Measurements from ENCODE around the gene IFT57.
"Not testable (repeated sequence)": the region's sequence is repeated elsewhere in the genome, so short reads cannot be mapped to it uniquely, and the experiment has no call there.

IFT57 gene

GRCh38 chr3:108221911-108222852, at the start of gene IFT57:
IFT57 (minus strand) TSS chr3:108222424; CDS start chr3:108222322, 102 bp downstream.
- DNase-seq (ENCODE audit: low read depth, low spot score): peak; percentile 88

GRCh38 chr3:108271626-108272025, 49.4 kb upstream of the IFT57 start:
- no peak for DNase-seq (ENCODE audit: low read depth, low spot score)

GRCh38 chr3:108268235-108268634, 46.0 kb upstream of the IFT57 start:
- not testable (repeated sequence) for DNase-seq (ENCODE audit: low read depth, low spot score)

- not testable (repeated sequence) for DNase-seq (ENCODE audit: low read depth, low spot score)
These were observed 42.5 kb upstream of the IFT57 start for GRCh38 chr3:108264534-108265298.

GRCh38 chr3:108255131-108255530, 32.9 kb upstream of the IFT57 start:
- no peak for DNase-seq (ENCODE audit: low read depth, low spot score)

DNA sequence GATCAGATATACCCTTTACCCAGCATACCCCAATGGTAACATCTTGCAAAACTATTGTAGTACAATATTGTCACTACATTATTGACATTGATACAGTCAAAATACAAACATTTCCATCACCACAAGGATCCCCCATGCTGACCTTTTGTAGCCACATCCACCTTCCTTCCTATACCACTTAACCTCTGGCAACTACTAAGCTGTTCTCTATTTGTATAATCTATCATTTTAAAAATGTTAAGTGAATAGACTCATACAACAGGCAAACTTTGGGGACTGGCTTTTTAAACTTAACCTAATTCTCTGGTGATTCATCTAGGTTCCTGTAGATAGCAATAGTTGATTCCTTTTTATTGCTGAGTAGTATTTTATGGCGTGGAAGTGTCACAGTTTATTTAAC, 29.6 kb upstream of the IFT57 start:
- DNase-seq (ENCODE audit: low read depth, low spot score): no peak

- no peak for DNase-seq (ENCODE audit: low read depth, low spot score)
These were observed 29.0 kb upstream of the IFT57 start for GRCh38 chr3:108251265-108251664.

- DNase-seq (ENCODE audit: low read depth, low spot score): no peak
These were observed 28.4 kb upstream of the IFT57 start for GRCh38 chr3:108250626-108251025.

- DNase-seq (ENCODE audit: low read depth, low spot score): no peak
These were observed 21.0 kb upstream of the IFT57 start for GRCh38 chr3:108243243-108243642.

- no peak for DNase-seq (ENCODE audit: low read depth, low spot score)
These were observed 20.6 kb upstream of the IFT57 start for GRCh38 chr3:108242776-108243175.

GRCh38 chr3:108241721-108242120, 19.5 kb upstream of the IFT57 start:
- DNase-seq (ENCODE audit: low read depth, low spot score): no peak

DNA sequence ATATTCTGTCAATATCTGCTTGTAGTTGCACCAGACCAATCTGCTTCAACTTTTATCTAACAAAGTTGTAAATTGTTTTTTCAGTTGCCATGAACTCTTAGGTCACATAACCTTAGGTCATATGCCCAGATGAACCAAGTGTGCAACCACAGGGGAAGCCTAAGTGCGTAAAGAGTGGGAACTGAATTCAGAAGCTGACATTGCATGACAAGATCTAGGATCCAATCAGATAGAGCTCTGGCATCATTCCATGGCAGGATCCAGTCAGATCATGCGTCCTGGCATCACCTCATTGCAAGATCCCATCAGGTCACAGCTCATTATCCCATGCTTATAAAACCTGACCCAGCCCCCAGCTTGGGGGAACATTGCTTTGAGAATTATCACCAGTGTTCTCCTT, 18.9 kb upstream of the IFT57 start:
- no peak for DNase-seq (ENCODE audit: low read depth, low spot score)

DNA sequence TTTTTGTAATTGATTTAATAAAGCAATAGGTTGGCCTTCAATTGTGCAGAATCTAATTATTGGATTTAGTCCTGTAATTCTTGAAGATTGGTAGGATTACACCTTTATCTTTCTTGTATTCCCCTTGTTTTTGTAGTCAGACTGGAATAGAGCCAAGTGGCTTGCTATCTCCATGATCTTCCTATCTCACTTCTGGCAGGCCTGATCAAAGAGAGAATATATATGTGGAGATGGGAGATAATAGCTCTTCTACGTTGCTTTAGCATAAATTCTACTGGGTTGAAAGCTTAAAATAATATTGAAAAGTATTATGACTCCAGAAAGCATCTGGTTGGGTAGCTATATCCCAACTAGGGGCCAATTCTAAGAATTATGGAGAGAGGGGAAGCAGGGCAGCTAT, 16.9 kb upstream of the IFT57 start:
- no peak for DNase-seq (ENCODE audit: low read depth, low spot score)

DNA sequence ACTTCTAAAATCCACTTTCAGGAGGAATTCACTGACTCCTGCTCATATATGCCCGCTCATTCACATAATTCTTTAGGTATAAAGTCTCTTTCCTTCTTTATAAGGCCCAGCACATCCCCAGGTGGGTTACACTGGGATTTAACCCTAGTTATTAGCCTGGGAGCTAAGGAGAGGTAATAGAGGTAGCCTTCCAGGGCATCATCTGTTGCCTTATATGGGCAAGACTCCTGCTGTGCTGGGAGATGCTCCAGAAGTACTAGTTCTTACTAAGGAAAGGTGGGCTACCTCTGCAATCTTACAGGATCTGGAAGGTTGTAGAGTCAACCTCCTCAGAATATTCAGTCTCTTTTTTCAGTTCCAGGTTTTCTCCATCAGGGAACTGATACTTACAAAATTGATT, 13.1 kb upstream of the IFT57 start:
- no peak for DNase-seq (ENCODE audit: low read depth, low spot score)

DNA sequence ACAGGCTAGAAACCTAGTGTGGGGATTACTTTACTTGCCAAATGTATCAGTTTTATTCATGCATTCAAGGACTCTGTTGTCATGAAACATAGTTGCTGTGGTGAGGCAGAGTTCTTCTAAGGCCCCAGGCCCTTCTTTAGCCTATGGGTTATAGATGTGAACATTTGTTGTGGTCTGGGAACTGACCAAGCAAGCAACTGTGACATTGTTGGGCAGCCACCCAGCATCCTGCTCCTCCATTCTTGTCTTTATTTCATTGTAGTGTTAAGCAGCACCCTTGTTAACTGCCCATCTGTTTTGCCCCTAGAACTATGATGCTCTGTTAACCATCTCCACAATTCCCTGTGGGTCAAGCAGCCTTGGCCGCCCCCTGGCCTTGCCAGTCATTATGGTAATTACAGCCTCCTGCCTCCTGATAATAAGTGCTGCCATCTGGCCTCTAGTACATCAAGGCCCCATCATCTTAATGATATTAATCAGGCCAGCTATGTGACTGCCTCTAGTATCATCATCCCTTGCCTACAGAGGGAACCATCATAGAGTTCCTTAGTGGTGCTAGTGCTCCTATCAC, 12.2 kb upstream of the IFT57 start:
- DNase-seq (ENCODE audit: low read depth, low spot score): no peak

DNA sequence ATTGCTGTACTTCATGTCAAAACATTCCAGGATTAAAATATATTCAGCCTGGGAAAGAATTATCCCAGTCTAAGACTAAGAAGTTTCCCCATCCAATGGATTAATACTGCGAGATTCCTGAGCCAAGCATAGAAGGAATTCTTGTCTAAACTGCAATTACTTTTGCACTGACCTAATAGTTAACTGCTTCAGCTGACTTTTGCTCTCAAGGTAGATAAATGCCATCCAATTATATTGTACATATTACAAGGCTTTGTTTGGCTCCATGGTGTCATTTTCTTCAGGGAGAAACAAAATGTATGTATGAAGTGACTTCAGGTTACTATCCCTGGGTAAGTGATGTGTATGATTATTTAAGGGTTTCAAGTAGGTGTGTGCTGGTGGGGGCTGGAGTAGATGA, 6.1 kb upstream of the IFT57 start:
- DNase-seq (ENCODE audit: low read depth, low spot score): no peak

GRCh38 chr3:108227131-108227530, 4.9 kb upstream of the IFT57 start:
- no peak for DNase-seq (ENCODE audit: low read depth, low spot score)

DNA sequence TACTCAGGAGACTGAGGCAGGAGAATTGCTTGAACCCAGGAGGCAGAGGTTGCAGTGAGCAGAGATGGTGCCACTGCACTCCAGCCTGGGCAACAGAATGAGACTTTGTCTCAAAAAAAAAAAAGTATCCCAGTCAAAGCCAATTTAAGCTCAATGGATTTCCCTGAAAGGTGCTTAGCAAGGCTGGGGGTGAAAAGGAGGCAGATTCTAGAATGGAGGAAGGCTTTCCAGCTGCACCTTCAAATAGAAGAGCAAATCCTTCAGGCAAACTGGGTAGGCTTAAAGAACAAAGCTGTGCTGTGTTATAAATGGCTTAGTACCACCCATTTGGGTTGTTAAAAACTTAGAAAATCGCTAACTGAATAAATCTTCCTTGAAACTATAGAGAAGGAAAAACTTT, 3.0 kb upstream of the IFT57 start:
- DNase-seq (ENCODE audit: low read depth, low spot score): no peak

GRCh38 chr3:108223928-108224327, 1.7 kb upstream of the IFT57 start:
- no peak for DNase-seq (ENCODE audit: low read depth, low spot score)

DNA sequence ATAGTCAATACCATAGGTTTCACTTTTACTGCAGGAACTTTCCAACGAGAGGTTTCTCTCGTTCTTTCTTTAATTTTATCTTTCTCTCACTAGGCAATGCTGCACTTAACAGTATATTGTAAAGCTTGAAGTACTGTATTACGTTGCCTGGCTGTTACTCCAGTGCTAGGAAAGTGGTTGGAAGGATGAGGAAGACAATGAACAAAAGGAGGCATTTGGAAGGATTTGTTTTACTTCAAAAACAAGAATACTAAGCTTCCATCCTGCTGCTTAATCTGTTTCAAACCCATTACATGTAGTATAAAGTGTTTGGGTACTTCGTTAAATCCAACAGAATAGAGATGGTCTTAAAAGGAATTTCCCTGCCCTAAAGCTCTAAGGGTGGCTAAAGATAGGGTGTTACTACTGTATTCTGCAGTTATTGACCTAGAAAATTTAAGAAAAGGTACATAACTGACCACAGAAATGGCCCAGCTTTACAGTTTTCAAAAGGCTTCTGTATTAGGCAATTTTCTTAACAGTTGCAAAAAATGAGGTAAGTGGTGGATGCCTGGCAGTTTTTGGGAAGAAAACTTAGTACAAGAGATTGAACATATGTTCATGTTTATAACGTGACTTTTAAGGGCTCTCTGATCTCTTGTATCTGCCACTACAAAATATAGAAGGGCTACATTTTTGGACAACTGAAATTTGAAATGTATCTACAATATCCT, 785 bp upstream of the IFT57 start:
- DNase-seq (ENCODE audit: low read depth, low spot score): no peak

DNA sequence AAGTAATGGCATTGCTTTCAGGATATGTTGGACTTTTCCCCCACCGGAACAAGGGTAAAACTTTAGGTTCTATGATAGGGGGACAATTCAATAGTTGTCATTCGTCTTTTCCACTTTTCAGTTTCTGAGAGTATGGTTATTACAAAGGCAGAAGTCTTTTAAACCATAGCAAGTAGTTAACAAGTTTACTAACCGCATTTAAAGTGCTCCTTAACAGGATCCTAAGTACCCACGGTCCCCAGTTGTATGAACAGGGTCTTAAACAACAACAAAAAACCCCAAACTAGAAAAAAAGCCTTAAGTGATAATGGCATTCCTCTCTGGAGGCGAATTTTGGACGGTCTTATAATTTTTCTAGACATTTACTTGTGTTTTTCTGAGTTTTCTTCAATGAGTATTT, 831 bp downstream of the IFT57 start:
- no peak for DNase-seq (ENCODE audit: low read depth, low spot score)

DNA sequence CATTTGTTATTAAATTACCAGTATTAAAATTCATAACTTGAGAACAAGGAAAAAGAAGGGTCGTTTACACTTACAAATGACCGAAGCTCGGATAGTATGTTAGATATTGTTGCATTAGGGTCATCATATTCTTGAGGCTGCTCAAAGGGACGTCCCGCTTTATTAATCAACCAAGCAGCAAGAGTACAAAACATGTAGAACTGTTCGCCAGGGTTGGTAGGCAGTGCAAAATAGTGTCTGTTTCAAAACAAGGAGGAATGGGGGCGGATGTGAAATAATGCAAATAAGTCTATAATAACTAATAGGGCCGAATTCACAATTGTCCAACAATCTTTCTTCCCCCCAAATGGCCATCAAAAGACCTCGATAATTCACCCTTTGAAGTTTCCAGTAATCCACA, 2.9 kb downstream of the IFT57 start:
- DNase-seq (ENCODE audit: low read depth, low spot score): no peak
